IPS-15b (cell line): Measurements from ENCODE around the gene SNURF.
A peak's percentile ranks its signal among the peaks of the same experiment; 100 is the strongest.
"Not testable (repeated sequence)": the region's sequence is repeated elsewhere in the genome, so short reads cannot be mapped to it uniquely, and the experiment has no call there.

Experiments
- H3K27me3 ChIP-seq: one replicate; pipeline ENCODE4 v1.6.1; 2013; ENCODE audit warnings: low read length; ENCODE audit not compliant: control insufficient read depth, insufficient read depth
- H3K36me3 ChIP-seq: one replicate; pipeline ENCODE4 v1.6.1; 2013; ENCODE audit warnings: low read length; ENCODE audit not compliant: control insufficient read depth, insufficient read depth
- H3K4me1 ChIP-seq: one replicate; pipeline ENCODE4 v1.6.1; 2013; ENCODE audit warnings: mild to moderate bottlenecking, low read length; ENCODE audit not compliant: control insufficient read depth, insufficient read depth
- H3K4me3 ChIP-seq: one replicate; pipeline ENCODE4 v1.5.1; 2013; ENCODE audit warnings: low read depth, low read length
- H3K9ac ChIP-seq: one replicate; pipeline ENCODE4 v1.6.1; 2013; ENCODE audit warnings: low read depth, mild to moderate bottlenecking, low read length
- H3K9me3 ChIP-seq: one replicate; pipeline ENCODE4 v1.6.1; 2013; ENCODE audit warnings: mild to moderate bottlenecking, low read length; ENCODE audit not compliant: control insufficient read depth, insufficient read depth

Gene SNURF

DNA sequence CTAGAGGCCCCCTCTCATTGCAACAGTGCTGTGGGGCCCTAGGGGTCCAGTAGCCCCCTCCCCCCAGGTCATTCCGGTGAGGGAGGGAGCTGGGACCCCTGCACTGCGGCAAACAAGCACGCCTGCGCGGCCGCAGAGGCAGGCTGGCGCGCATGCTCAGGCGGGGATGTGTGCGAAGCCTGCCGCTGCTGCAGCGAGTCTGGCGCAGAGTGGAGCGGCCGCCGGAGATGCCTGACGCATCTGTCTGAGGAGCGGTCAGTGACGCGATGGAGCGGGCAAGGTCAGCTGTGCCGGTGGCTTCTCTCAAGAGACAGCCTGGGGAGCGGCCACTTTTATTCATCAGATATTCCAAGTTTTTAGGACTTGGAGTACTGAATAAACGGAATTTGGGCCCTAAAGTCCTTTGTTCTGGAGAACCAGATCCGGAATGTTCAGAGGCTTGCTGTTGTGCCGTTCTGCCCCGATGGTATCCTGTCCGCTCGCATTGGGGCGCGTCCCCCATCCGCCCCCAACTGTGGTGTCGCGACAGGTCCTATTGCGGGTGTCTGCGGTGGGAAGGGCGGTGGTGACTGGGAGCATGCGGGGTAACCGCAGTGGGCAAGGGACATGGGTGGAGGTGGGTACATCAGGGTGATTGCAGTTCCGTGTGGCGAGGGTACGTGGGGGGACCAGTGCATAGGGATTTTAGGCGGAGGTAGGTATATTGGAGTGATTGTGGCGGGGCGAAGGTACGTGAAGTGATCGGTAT lies at the start of gene SNURF, which contains the start of gene SNRPN:
Gene SNURF, plus strand, starts transcription at position 205 of the 748 bp plus-strand sequence. Its CDS starts 62 bp downstream, at position 267.
Gene SNRPN, plus strand, starts transcription at position 205 of the 748 bp plus-strand sequence. CDS start 19,467 bp downstream, outside the sequence.
- Histone ChIP-seq H3K9me3 (no peaks in the 10 kb centered on the region), H3K4me1 (peaks cover 20% of the 10 kb centered on the region), H3K4me3 (peak within 1 kb of the TSS; percentile 99), H3K27me3 (no peaks in the 10 kb centered on the region), H3K9ac (peak within 1 kb of the TSS; percentile 99), H3K36me3 (peaks cover 4% of the 10 kb centered on the region)

- Histone ChIP-seq H3K27me3 (no peaks in the 10 kb centered on the region), H3K9me3 (no peaks in the 10 kb centered on the region)
Measured at GRCh38 chr15:24916305-24917009, 38.3 kb upstream of the SNURF start.

DNA sequence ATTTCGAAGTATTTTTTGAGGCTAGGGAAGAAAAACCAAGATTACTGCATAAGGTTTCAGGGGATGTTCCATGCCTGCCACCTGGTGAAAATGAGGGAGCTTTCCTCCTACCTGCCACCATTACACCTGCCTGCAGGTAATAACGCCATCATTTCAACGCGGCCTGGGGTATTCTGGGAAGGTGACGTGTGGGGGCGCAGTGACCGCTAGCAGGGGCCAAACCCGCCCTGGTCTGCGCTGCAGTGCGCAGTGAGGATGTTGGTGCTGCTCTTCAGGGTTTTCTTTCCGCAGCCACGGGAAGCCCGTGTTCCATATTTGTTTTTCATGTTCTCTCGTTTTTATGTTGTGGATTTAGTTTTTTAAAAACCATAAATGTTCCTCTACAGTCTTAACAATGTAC lies 37.4 kb upstream of the SNURF start:
- H3K36me3 ChIP-seq, result no peaks in the 10 kb centered on the region
- H3K4me3 ChIP-seq, result no peak overlapping the region
- no peaks in the 10 kb centered on the region for H3K9me3 ChIP-seq
- H3K27me3 ChIP-seq, result no peaks in the 10 kb centered on the region
- H3K9ac ChIP-seq, result no peak overlapping the region
- peaks cover 21% of the 10 kb centered on the region for H3K4me1 ChIP-seq

More at GRCh38 chr15:24916305-24917009, 38.3 kb upstream of the SNURF start:
- Histone ChIP-seq H3K4me3 (no peak overlapping the region), H3K36me3 (no peaks in the 10 kb centered on the region), H3K4me1 (peaks cover 20% of the 10 kb centered on the region), H3K9ac (no peak overlapping the region)

- H3K27me3 ChIP-seq, result no peaks in the 10 kb centered on the region
- H3K9ac ChIP-seq, result no peak overlapping the region
- H3K4me3 ChIP-seq, result no peak overlapping the region
- no peaks in the 10 kb centered on the region for H3K9me3 ChIP-seq
- H3K36me3 ChIP-seq, result no peaks in the 10 kb centered on the region
- H3K4me1 ChIP-seq, result peaks cover 21% of the 10 kb centered on the region
Measured at GRCh38 chr15:24919446-24919845, 35.3 kb upstream of the SNURF start.

GRCh38 chr15:24922781-24923180 lies 32.0 kb upstream of the SNURF start:
- H3K27me3 ChIP-seq, H3K9ac ChIP-seq, H3K4me3 ChIP-seq, H3K9me3 ChIP-seq, H3K36me3 ChIP-seq: not testable (repeated sequence)
- peaks cover 21% of the 10 kb centered on the region for H3K4me1 ChIP-seq

GRCh38 chr15:24924153-24924552 lies 30.6 kb upstream of the SNURF start:
- Histone ChIP-seq H3K9ac (peak overlapping the region; percentile 1), H3K4me1 (peaks cover 21% of the 10 kb centered on the region), H3K9me3 (no peaks in the 10 kb centered on the region), H3K27me3 (no peaks in the 10 kb centered on the region), H3K4me3 (no peak overlapping the region), H3K36me3 (no peaks in the 10 kb centered on the region)

DNA sequence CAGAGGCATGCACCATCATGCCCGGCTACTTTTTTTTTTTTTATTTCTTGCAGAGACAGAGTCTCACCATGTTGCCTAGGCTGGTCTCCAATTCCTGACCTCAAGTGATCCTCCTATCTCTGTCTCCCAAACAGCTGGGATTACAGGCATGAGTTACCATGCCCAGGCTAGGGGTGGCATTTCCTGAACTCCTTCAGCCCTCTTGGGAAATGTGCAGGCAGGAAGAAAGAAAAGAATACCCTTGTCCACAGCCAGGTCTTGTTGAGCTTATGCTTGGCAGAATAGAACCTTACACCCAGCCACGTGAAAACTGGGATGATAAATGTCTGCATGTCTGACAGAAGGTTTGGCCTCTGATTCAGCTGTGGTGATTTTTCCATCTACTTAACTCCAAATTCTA lies 30.2 kb upstream of the SNURF start:
- Histone ChIP-seq H3K9ac (peak overlapping the region; percentile 1), H3K27me3 (no peaks in the 10 kb centered on the region), H3K9me3 (no peaks in the 10 kb centered on the region), H3K36me3 (no peaks in the 10 kb centered on the region), H3K4me1 (peaks cover 18% of the 10 kb centered on the region), H3K4me3 (no peak overlapping the region)

DNA sequence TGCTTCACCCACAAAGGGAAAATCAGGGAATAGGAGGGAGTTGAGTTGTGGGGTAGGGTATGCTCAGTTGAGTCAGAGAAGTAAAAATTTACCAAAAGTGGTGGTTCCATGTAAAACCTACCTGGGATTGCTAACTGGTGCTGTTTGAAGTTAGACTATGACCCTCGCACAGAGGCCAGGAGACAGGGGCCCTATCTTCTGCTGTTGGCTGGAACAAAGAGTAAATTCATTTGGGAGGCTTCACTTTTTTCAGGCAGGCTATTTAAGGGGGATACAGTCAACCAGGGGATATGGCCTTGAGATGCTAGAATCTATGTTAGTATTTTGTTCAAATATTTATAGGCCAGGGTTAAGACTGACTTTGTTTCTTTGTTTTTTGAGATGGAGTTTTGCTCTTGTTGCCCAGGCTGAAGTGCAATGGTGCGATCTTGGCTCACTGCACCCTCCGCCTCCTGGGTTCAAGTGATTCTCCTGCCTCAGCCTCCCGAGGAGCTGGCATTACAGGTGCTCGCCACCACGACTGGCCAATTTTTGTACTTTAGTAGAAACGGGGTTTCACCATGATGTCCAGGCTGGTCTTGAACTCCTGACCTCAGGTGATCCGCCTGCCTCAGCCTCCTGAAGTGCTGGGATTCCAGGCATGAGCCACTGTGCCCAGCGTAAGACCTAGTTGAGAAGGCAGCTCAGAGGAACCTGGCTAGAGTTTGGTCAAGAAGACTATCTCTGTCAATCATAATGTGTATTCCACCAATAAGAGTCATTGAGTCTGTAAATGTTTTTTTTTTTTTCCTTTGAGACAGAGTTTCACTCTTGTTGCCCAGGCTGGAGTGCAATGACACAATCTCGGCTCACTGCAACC lies 22.7 kb upstream of the SNURF start:
- H3K36me3 ChIP-seq, H3K9ac ChIP-seq, H3K9me3 ChIP-seq, H3K27me3 ChIP-seq, H3K4me3 ChIP-seq, H3K4me1 ChIP-seq: not testable (repeated sequence)

DNA sequence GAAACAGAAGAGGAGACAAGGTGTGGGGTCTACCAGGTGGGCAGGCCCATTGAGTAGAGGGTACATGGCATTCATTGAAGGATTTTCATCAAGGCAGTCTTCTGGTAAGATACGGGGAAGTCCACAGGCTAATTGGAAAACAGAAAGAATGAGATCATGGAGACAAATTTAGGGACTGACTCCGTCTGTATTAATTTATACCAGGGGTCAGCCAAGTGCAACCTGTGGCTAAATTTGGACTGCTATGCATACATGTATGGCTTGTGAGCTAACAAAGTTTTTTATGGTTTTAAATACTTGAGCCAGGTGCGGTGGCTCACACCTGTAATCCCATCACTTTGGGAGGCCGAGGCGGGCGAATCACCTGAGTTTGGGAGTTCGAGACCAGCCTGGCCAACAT lies 21.1 kb upstream of the SNURF start:
- Histone ChIP-seq H3K4me3 (no peak overlapping the region), H3K9me3 (no peaks in the 10 kb centered on the region), H3K36me3 (no peaks in the 10 kb centered on the region), H3K4me1 (peaks cover 5% of the 10 kb centered on the region), H3K27me3 (no peaks in the 10 kb centered on the region), H3K9ac (no peak overlapping the region)

DNA sequence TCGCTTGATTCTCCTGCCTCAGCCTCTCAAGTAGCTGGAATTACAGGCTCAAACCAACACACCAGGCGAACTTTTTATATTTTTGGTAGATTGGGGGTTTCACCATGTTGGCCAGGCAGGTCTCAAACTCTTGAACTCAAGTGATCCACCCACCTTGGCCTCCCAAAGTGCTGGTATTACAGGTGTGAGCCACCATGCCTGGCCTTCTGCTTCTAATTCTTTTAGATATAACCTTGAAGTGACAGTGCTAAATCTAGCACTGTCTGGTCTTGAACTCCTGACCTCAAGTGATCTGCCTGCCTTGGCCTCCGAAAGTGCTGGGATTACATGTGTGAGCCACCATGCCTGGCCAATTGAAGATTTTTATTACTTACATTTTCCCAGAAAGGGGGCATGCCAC lies 16.6 kb upstream of the SNURF start:
- not testable (repeated sequence) for H3K27me3 ChIP-seq, H3K9me3 ChIP-seq, H3K4me3 ChIP-seq, H3K9ac ChIP-seq, H3K4me1 ChIP-seq, H3K36me3 ChIP-seq

DNA sequence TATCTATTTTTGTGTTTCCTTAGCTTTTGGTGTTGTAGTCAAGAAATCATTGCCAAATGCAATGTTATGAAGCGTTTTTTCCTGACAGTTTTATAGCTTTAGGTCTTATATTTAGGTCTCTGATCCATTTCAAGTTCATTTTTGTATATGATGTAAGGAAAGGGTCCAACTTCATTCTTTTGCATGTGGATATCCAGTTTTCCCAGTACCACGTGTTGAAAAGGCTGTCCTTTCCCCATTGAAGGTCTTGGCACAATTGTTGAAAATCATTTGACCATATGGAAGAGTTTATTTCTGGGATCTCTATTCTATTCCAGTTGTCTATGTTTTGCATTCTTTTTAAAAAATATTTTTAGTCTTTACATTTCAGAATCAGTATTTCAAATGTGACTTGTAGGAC lies 14.6 kb upstream of the SNURF start:
- no peaks in the 10 kb centered on the region for H3K36me3 ChIP-seq
- H3K9me3 ChIP-seq, result no peaks in the 10 kb centered on the region
- no peaks in the 10 kb centered on the region for H3K27me3 ChIP-seq
- H3K4me3 ChIP-seq, result no peak overlapping the region
- no peaks in the 10 kb centered on the region for H3K4me1 ChIP-seq
- no peak overlapping the region for H3K9ac ChIP-seq
